Stimulated activated memory B cell treated with anti-CD40 and anti-IgM and Interleukin-4, amounts not matched to agents 10 μg/mL and 1 μg/mL and 100 μg/mL, for 72 hours (primary cell): ENCODE measurements around the gene FNTB.

Experiments
- ATAC-seq: fragments of 150-1000 bp; cut with Tn5 transposase; 2 replicates; pipeline ENCODE4 v1.10.0; 2021
- H3K27ac Mint-ChIP-seq: one replicate; pipeline ENCODE4 v1.8.0; 2022; ENCODE audit warnings: mild to moderate bottlenecking, mixed read lengths
- H3K27me3 Mint-ChIP-seq: one replicate; pipeline ENCODE4 v1.8.0; 2022; ENCODE audit warnings: mixed read lengths
- H3K36me3 Mint-ChIP-seq: one replicate; pipeline ENCODE4 v1.8.0; 2022; ENCODE audit warnings: mixed read lengths
- H3K4me1 Mint-ChIP-seq: one replicate; pipeline ENCODE4 v1.8.0; 2022; ENCODE audit warnings: mixed read lengths
- H3K4me3 Mint-ChIP-seq: one replicate; pipeline ENCODE4 v1.8.0; 2022; ENCODE audit warnings: mild to moderate bottlenecking, moderate library complexity, mixed read lengths
- H3K9me3 Mint-ChIP-seq: one replicate; pipeline ENCODE4 v1.8.0; 2022; ENCODE audit warnings: mixed read lengths

Gene FNTB

GRCh38 chr14:64948612-64949210 is 38.0 kb upstream of the FNTB start:
- no peaks in the 10 kb centered on the region for H3K27me3 Mint-ChIP-seq
- H3K27ac Mint-ChIP-seq = no peak overlapping the region

DNA sequence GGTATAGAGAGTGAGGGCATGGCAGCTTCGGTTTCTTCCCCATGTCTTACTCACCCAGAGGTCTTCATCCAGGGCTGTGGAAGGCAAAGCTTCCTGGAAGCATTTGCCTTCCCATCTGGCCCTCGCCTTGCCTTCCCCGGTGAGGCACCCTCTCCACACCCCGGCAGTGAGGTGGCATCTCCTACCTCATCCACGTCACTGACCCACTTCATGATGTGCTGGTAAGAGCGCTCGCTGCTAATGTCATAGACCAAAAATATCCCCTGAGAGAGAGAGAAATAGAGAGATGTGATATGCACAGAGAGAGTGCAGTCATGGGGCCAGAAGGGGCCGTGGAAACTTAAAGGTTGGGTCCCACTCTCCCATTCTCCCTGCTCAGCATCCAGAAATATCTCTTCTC is 35.8 kb upstream of the FNTB start:
- Mint-ChIP-seq H3K9me3 (no peaks in the 10 kb centered on the region), H3K36me3 (peaks cover 52% of the 10 kb centered on the region), H3K27ac (no peak overlapping the region), H3K4me3 (no peak overlapping the region), H3K27me3 (no peaks in the 10 kb centered on the region), H3K4me1 (peaks cover 15% of the 10 kb centered on the region)
- no peak for ATAC-seq

More at GRCh38 chr14:64948612-64949210, 38.0 kb upstream of the FNTB start:
- Mint-ChIP-seq H3K36me3 (peaks cover 62% of the 10 kb centered on the region), H3K4me1 (peaks cover 23% of the 10 kb centered on the region), H3K4me3 (no peak overlapping the region), H3K9me3 (no peaks in the 10 kb centered on the region)
- ATAC-seq = no peak

DNA sequence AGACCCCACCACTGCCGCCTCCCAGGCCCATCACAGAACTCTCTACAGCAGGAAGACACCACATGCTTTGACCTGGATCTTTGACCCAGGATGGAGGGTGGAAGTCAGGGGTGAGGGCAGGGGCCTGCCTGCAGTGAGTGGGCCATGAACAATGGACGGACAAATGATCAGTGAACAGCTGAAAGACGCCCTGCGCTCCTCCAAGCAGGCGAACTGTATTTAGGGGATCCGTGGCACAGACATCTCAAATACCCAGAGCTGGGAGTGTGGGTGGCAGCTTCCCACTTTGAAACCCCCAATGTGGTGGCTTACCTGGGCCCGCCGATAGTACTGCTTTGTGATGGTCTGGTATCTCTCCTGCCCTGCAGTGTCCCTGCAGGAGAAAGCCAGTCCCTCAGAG is 35.4 kb upstream of the FNTB start:
- Mint-ChIP-seq H3K27ac (no peak overlapping the region), H3K36me3 (peaks cover 48% of the 10 kb centered on the region), H3K9me3 (no peaks in the 10 kb centered on the region), H3K27me3 (no peaks in the 10 kb centered on the region), H3K4me1 (peaks cover 15% of the 10 kb centered on the region), H3K4me3 (no peak overlapping the region)
- no peak for ATAC-seq

- Mint-ChIP-seq H3K27me3 (no peaks in the 10 kb centered on the region), H3K9me3 (no peaks in the 10 kb centered on the region), H3K36me3 (peaks cover 44% of the 10 kb centered on the region), H3K4me3 (no peak overlapping the region), H3K4me1 (peaks cover 15% of the 10 kb centered on the region), H3K27ac (no peak overlapping the region)
- ATAC-seq = no peak
These were observed 35.0 kb upstream of the FNTB start for GRCh38 chr14:64951724-64952123.

DNA sequence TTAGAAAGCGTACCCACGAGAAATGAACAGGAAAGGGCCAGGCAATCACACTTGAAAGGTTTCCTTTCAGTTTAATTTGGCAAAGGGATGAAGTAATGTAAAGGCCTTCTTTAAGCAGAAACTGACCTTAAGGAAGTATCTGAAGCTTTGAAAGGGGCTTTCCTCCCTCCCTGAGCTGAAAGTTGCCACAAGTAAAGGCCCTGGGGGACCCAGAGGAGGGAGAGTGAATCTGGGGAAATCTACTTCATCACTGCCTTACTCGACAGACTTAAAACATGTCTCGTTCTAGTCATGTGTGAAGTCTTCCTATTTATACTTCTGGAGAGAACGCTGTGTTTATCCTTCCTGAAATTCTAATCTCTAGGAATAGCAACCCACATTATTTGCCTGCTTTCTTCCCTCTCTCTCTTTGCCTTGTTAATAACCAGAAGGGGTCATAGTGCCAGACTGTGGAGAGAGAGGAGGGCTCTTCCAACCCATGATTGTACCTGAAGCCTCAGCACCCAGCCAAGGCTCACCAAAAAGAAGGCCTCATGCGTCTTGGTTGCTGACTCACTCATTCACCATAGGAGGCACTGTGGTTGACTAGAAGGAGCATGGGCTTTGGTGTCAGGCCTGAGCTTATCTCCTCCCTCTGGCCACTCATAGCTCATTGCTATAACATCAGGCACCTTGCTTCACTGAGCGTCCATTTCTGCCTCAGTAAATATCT is 33.9 kb upstream of the FNTB start:
- Mint-ChIP-seq H3K27me3 (no peaks in the 10 kb centered on the region), H3K36me3 (peaks cover 35% of the 10 kb centered on the region)
- ATAC-seq = peak; percentile 82

DNA sequence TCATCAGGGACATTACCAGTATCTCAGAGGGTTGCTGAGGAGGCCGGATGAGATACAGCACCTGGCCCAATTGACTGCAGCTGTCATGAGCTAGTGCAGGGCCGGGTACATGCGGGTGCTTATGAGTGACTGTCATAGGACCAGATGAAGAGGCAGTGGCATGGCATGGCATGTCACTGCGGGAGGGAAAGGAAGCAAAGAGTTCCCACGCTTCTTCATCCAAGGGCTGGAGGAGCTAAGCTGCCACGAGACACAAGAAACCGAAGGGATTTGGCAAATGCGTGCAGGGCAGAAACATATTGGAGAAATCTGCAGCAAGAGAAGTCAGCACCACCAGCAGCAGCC is 33.4 kb upstream of the FNTB start:
- Mint-ChIP-seq H3K4me1 (peaks cover 15% of the 10 kb centered on the region), H3K9me3 (no peaks in the 10 kb centered on the region), H3K27ac (peak overlapping the region; percentile 69), H3K36me3 (peaks cover 29% of the 10 kb centered on the region), H3K27me3 (no peaks in the 10 kb centered on the region), H3K4me3 (no peak overlapping the region)
- ATAC-seq = no peak

More for the DNA sequence above, 33.9 kb upstream of the FNTB start:
- peaks cover 15% of the 10 kb centered on the region for H3K4me1 Mint-ChIP-seq
- peak overlapping the region; percentile 69 for H3K27ac Mint-ChIP-seq
- H3K9me3 Mint-ChIP-seq = no peaks in the 10 kb centered on the region
- H3K4me3 Mint-ChIP-seq = peak overlapping the region; percentile 8

DNA sequence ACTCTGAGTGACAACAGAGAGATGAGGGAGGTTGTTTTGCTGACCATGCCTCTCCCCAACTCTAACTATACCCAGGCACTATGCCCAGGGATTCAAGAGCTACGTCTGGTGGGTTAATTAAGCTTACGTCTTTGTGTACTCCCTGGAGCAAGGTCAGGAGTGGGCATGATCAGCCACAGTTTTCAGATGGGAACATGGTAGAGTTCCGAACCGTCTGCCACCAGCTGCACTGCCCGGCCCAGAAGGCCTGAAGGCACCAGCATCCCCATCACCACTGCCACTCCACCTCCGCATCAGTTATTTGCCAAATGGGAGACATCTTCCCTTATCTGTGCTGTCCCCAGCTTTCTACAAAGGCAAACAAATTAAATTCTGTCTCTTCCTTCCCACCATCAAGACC is 33.0 kb upstream of the FNTB start:
- Mint-ChIP-seq H3K9me3 (no peaks in the 10 kb centered on the region), H3K36me3 (peaks cover 26% of the 10 kb centered on the region), H3K27me3 (no peaks in the 10 kb centered on the region), H3K4me3 (no peak overlapping the region), H3K27ac (no peak overlapping the region), H3K4me1 (peaks cover 15% of the 10 kb centered on the region)
- ATAC-seq = no peak

- Mint-ChIP-seq H3K4me1 (peaks cover 15% of the 10 kb centered on the region), H3K27ac (no peak overlapping the region), H3K27me3 (no peaks in the 10 kb centered on the region), H3K4me3 (no peak overlapping the region), H3K36me3 (peaks cover 21% of the 10 kb centered on the region), H3K9me3 (no peaks in the 10 kb centered on the region)
- no peak for ATAC-seq
These were observed 32.0 kb upstream of the FNTB start for GRCh38 chr14:64954491-64955240.

GRCh38 chr14:64955297-64955696 is 31.4 kb upstream of the FNTB start:
- Mint-ChIP-seq H3K36me3 (peaks cover 14% of the 10 kb centered on the region), H3K4me1 (peaks cover 19% of the 10 kb centered on the region), H3K27me3 (no peaks in the 10 kb centered on the region), H3K27ac (no peak overlapping the region), H3K9me3 (no peaks in the 10 kb centered on the region), H3K4me3 (no peak overlapping the region)
- ATAC-seq = no peak

- no peak overlapping the region for H3K4me3 Mint-ChIP-seq
- H3K4me1 Mint-ChIP-seq = peaks cover 25% of the 10 kb centered on the region
- peaks cover 7% of the 10 kb centered on the region for H3K36me3 Mint-ChIP-seq
- no peaks in the 10 kb centered on the region for H3K27me3 Mint-ChIP-seq
- ATAC-seq = no peak
- no peak overlapping the region for H3K27ac Mint-ChIP-seq
- H3K9me3 Mint-ChIP-seq = no peaks in the 10 kb centered on the region
These were observed 29.8 kb upstream of the FNTB start for GRCh38 chr14:64956697-64957406.

DNA sequence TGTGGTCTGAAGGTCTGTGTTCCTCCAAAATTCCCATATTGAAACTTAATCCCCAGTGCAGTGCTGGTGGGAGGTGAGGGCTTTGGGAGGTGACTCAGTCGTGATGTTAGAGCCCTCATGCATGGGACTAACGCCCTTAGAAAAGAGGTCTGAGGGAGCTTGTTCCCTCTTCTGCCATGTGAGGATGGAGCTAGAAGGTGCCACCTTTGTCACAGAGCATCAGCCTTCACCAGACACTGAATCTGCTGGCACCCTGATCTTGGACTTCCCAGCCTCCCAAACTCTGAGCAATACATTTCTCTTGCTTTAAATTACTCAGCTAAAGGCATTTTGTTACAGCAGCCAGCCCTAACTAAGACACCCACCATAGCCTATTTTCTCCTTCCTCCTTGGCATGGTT is 28.5 kb upstream of the FNTB start:
- Mint-ChIP-seq H3K9me3 (no peaks in the 10 kb centered on the region), H3K27ac (no peak overlapping the region), H3K4me3 (no peak overlapping the region), H3K4me1 (peaks cover 15% of the 10 kb centered on the region), H3K27me3 (no peaks in the 10 kb centered on the region), H3K36me3 (peaks cover 7% of the 10 kb centered on the region)
- ATAC-seq = no peak

DNA sequence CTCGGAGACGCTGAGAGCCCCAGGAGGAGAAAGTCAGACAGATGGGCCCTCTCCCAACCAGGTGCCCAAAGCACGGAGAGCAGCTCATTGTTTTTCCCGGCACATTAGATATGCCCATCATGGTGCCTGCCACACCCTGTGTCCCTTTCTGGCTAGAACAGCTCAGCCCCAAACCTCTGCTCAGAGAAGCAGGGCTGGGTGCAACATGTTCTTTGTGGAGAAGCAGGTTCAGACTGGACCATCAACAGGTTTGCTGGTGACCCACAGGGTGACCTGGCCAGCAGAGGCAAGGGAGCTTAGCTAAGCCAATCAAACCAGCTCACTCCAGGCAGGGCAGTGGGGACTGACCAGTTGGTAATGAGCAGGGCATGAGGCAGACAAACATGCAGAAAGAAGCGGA is 28.0 kb upstream of the FNTB start:
- Mint-ChIP-seq H3K4me3 (no peak overlapping the region), H3K9me3 (no peaks in the 10 kb centered on the region), H3K4me1 (peaks cover 17% of the 10 kb centered on the region), H3K27ac (no peak overlapping the region), H3K36me3 (peaks cover 7% of the 10 kb centered on the region), H3K27me3 (no peaks in the 10 kb centered on the region)
- ATAC-seq = no peak

- H3K4me3 Mint-ChIP-seq = no peak overlapping the region
- H3K4me1 Mint-ChIP-seq = peaks cover 24% of the 10 kb centered on the region
- H3K36me3 Mint-ChIP-seq = peaks cover under 1% of the 10 kb centered on the region
- H3K27me3 Mint-ChIP-seq = no peaks in the 10 kb centered on the region
- no peak overlapping the region for H3K27ac Mint-ChIP-seq
- H3K9me3 Mint-ChIP-seq = no peaks in the 10 kb centered on the region
- ATAC-seq = no peak
These were observed 25.9 kb upstream of the FNTB start for GRCh38 chr14:64960762-64961276.

GRCh38 chr14:64963611-64964010 is 23.1 kb upstream of the FNTB start:
- H3K9me3 Mint-ChIP-seq = no peaks in the 10 kb centered on the region
- no peak overlapping the region for H3K4me3 Mint-ChIP-seq
- peaks cover 24% of the 10 kb centered on the region for H3K4me1 Mint-ChIP-seq

GRCh38 chr14:64965356-64966000 is 21.2 kb upstream of the FNTB start:
- Mint-ChIP-seq H3K27ac (no peak overlapping the region), H3K9me3 (no peaks in the 10 kb centered on the region), H3K4me3 (no peak overlapping the region), H3K36me3 (no peaks in the 10 kb centered on the region), H3K27me3 (peaks cover 7% of the 10 kb centered on the region), H3K4me1 (peaks cover 18% of the 10 kb centered on the region)
- ATAC-seq = no peak

More at GRCh38 chr14:64963611-64964010, 23.1 kb upstream of the FNTB start:
- no peak overlapping the region for H3K27ac Mint-ChIP-seq
- no peak for ATAC-seq
- H3K36me3 Mint-ChIP-seq = no peaks in the 10 kb centered on the region
- no peaks in the 10 kb centered on the region for H3K27me3 Mint-ChIP-seq
